OCI-LY3 (cell line): ENCODE measurements around the gene NUTF2.

Experiments used
- H2AFZ ChIP-seq: fragments of 200-600, 300-600 bp; shearing (Covaris generic); 2 replicates; pipeline ENCODE4 v1.6.0; 2014; ENCODE audit warnings: antibody characterized with exemption, low read depth, low read length
- H3K27ac ChIP-seq: fragments of 200-600, 300-600 bp; sonication (generic); 2 replicates; pipeline ENCODE4 v1.5.1; 2014; ENCODE audit warnings: mild to moderate bottlenecking, low read length, moderate library complexity, mixed read lengths
- H3K27me3 ChIP-seq: fragments of 200-600, 300-600 bp; sonication (generic); 2 replicates; pipeline ENCODE4 v1.6.1; 2014; ENCODE audit warnings: low read depth, low read length, mixed read lengths
- H3K36me3 ChIP-seq: fragments of 200-600, 300-600 bp; sonication (generic); replicated peaks from 2 replicates; pipeline ENCODE3; 2014; ENCODE audit warnings: low read depth, low read length, mixed read lengths
- H3K4me1 ChIP-seq: fragments of 300-600, 200-600 bp; sonication (generic); 2 replicates; pipeline ENCODE4 v1.6.1; 2014; ENCODE audit warnings: low read length, mixed read lengths
- H3K4me2 ChIP-seq: fragments of 200-600, 300-600 bp; sonication (generic); 2 replicates; pipeline ENCODE4 v1.6.1; 2014; ENCODE audit warnings: low read length, mixed read lengths
- H3K4me3 ChIP-seq: fragments of 300-600, 200-600 bp; sonication (generic); 2 replicates; pipeline ENCODE4 v1.5.1; 2014; ENCODE audit warnings: antibody characterized with exemption, mild to moderate bottlenecking, low read length, moderate library complexity
- H3K79me2 ChIP-seq: fragments of 300-600, 200-600 bp; shearing (Covaris generic); 2 replicates; pipeline ENCODE4 v1.6.1; 2014; ENCODE audit warnings: mild to moderate bottlenecking, low read length, mixed read lengths
- H3K9ac ChIP-seq: fragments of 300-600, 200-600 bp; shearing (Covaris generic); 2 replicates; pipeline ENCODE4 v1.6.0; 2014; ENCODE audit warnings: mild to moderate bottlenecking, low read length, moderate library complexity
- H3K9me3 ChIP-seq: fragments of 200-600, 300-600 bp; shearing (Covaris generic); 2 replicates; pipeline ENCODE4 v1.6.1; 2014; ENCODE audit warnings: low read length, mixed read lengths; ENCODE audit not compliant: insufficient read depth
- H4K20me1 ChIP-seq: fragments of 200-600, 300-600 bp; sonication (generic); 2 replicates; pipeline ENCODE4 v1.6.1; 2016; ENCODE audit warnings: low read length, mixed read lengths; ENCODE audit not compliant: insufficient read depth
- EZH2phosphoT487 ChIP-seq: fragments of 200-600 bp; shearing (Covaris generic); IDR thresholded peaks from 2 replicates; pipeline ENCODE4 v1.6.1; 2018; ENCODE audit warnings: antibody characterized with exemption, mixed run types, low read depth
- TF ChIP-seq, protein P1 (sequence below): fragments of 200-600, 300-600 bp; sonication (generic); IDR thresholded peaks from 2 replicates; pipeline ENCODE4 v1.5.1; 2014; ENCODE audit warnings: antibody characterized with exemption, low read length, low read depth

The NUTF2 gene

DNA sequence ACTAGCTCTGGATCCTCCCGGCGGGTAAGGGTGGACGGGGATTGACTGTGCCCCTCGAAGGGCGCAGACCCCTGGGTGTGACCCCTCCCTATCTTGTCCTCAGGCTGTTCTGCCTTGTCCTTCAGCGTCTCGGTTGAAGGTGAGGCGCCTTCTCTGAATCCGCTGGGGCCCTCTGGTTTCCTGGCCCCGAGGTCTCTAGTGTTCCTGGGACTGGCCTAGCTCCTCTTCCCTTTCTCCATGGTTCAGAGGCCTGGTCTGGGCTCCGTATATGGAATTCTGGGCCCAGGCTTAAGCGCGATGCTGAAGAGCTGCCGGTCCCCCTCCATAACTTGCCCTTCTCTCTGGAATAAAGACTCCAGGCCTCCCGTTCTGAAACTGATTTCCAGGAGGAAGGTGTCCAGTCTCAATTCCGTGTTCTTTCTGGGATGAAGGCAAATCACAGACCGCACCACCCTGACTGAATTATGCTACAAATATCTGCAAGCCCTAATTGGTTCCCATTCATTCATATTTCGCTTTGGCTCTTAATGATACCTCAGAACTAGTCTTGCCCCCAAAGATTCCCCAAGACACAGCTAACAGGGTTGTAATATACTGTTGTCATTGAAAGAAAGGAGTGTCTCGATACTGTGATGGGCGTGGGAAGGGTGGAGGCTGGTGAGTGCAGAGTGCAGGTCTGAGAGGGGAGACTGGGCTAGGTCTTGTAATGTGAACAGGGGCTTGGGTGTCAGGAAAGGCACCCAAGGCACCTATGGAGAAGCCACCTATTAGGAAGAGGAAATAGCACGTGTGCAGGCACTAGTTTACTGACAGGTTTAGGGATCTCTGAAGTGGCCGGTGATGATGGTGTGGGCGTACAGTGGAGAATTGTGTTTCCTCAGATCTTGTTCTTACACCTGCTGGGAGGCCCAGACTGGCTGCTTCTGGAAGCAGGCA lies 27.0 kb downstream of the NUTF2 start:
- peaks cover 26% of the 10 kb centered on the region for H3K36me3 ChIP-seq

DNA sequence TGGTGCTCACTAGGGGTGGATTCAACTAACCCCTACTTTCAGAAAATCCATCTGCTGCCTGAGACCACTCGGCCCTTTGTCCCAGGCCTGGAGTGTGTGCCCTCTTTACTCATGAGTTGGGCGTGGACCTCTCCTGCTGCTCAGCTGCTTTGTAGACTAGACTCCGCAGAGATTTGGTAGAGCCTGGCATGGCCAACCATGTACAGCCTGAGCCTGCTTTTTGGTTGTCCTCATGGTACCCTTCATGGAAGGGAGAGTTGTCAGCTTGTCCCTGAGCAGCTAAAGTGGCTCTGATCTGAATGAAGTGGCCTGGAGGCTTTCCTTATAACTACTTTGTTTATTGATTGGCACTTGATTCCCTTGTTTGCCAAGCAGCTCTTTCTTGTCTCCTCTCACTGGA lies 27.6 kb downstream of the NUTF2 start:
- no peak overlapping the region for H2AFZ ChIP-seq
- peaks cover 14% of the 10 kb centered on the region for H3K4me1 ChIP-seq
- no peak overlapping the region for H3K27ac ChIP-seq
- no peak overlapping the region; the same call in 1 of the 2 replicates for H3K9ac ChIP-seq
- H3K79me2 ChIP-seq: peaks cover 37% of the 10 kb centered on the region
- no peaks in the 10 kb centered on the region for H3K27me3 ChIP-seq
- no peaks in the 10 kb centered on the region for H3K9me3 ChIP-seq
- TF ChIP-seq EZH2phosphoT487: no peak
- TF ChIP-seq, protein P1, sequence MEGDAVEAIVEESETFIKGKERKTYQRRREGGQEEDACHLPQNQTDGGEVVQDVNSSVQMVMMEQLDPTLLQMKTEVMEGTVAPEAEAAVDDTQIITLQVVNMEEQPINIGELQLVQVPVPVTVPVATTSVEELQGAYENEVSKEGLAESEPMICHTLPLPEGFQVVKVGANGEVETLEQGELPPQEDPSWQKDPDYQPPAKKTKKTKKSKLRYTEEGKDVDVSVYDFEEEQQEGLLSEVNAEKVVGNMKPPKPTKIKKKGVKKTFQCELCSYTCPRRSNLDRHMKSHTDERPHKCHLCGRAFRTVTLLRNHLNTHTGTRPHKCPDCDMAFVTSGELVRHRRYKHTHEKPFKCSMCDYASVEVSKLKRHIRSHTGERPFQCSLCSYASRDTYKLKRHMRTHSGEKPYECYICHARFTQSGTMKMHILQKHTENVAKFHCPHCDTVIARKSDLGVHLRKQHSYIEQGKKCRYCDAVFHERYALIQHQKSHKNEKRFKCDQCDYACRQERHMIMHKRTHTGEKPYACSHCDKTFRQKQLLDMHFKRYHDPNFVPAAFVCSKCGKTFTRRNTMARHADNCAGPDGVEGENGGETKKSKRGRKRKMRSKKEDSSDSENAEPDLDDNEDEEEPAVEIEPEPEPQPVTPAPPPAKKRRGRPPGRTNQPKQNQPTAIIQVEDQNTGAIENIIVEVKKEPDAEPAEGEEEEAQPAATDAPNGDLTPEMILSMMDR: no peak
- peak overlapping the region; percentile 95 for H3K4me3 ChIP-seq
- peaks cover 15% of the 10 kb centered on the region for H4K20me1 ChIP-seq
- peak overlapping the region; percentile 98 for H3K4me2 ChIP-seq
- H3K36me3 ChIP-seq: peaks cover 31% of the 10 kb centered on the region

More for the DNA sequence above, 27.0 kb downstream of the NUTF2 start:
- H3K27ac ChIP-seq: peak overlapping the region; percentile 34
- TF ChIP-seq, protein P1: no peak
- no peak for TF ChIP-seq EZH2phosphoT487
- H3K4me3 ChIP-seq: peak overlapping the region; percentile 95
- H3K27me3 ChIP-seq: no peaks in the 10 kb centered on the region
- H3K9me3 ChIP-seq: no peaks in the 10 kb centered on the region
- peak overlapping the region; percentile 98 for H3K4me2 ChIP-seq
- peaks cover 37% of the 10 kb centered on the region for H3K79me2 ChIP-seq
- peaks cover 14% of the 10 kb centered on the region for H3K4me1 ChIP-seq
- peaks cover 15% of the 10 kb centered on the region for H4K20me1 ChIP-seq
- H3K9ac ChIP-seq: peak overlapping the region; percentile 77
- peak overlapping the region; percentile 89; the same call in 1 of the 2 replicates for H2AFZ ChIP-seq

DNA sequence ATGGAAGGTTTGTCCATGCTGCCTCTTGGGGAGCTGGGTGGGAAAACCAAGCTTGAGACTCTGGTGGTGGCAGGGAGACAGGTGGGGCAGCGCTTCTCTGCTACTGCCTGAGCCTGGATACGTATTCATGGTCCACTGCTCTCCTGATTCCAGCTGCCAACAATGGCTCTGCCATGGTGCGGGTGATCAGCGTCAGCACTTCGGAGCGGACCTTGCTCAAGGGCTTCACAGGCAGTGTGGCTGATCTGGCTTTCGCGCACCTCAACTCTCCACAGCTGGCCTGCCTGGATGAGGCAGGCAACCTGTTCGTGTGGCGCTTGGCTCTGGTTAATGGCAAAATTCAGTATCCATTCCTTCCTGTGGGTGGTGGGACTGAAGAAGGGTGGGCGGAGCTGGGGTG lies 30.3 kb downstream of the NUTF2 start:
- Histone ChIP-seq H2AFZ (no peak overlapping the region), H3K4me3 (no peak overlapping the region), H3K36me3 (peaks cover 46% of the 10 kb centered on the region), H3K4me1 (peaks cover 14% of the 10 kb centered on the region), H3K4me2 (no peak overlapping the region), H3K79me2 (peaks cover 37% of the 10 kb centered on the region), H3K9ac (no peak overlapping the region), H3K9me3 (no peaks in the 10 kb centered on the region), H4K20me1 (peaks cover 15% of the 10 kb centered on the region), H3K27me3 (no peaks in the 10 kb centered on the region), H3K27ac (no peak overlapping the region)
- TF ChIP-seq, protein P1: no peak
- no peak for TF ChIP-seq EZH2phosphoT487

DNA sequence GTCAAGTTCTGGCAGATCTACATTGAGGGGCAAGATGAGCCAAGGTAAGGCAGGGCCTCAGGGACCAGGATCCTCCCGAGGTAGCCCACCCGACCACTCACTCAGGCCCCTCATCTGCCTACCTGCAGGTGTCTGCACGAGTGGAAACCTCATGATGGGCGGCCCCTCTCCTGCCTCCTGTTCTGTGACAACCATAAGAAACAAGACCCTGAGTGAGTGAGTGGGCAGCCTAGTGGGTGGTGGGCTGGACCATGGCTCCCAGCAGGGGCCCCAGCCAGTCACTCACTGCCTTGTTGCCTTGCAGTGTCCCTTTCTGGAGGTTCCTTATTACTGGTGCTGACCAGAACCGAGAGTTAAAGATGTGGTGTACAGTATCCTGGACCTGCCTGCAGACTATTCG lies 31.5 kb downstream of the NUTF2 start:
- Histone ChIP-seq H3K4me3 (no peak overlapping the region), H3K27me3 (no peaks in the 10 kb centered on the region), H3K4me1 (peaks cover 10% of the 10 kb centered on the region), H3K4me2 (no peak overlapping the region), H3K27ac (no peak overlapping the region), H3K9me3 (no peaks in the 10 kb centered on the region), H4K20me1 (peaks cover 15% of the 10 kb centered on the region), H3K36me3 (peaks cover 55% of the 10 kb centered on the region), H3K9ac (no peak overlapping the region), H3K79me2 (peaks cover 34% of the 10 kb centered on the region), H2AFZ (no peak overlapping the region)
- TF ChIP-seq, protein P1: no peak
